Stimulated activated CD8-positive, alpha-beta memory T cell treated with anti-CD3 and anti-CD28 coated beads, Interleukin-7, amount 100 ng/mL, for 48 hours (primary cell): Measurements from ENCODE around the gene SUGCT.
"Not testable (repeated sequence)": the region's sequence is repeated elsewhere in the genome, so short reads cannot be mapped to it uniquely, and the experiment has no call there.

Experiments
- DNase-seq, 2 donors: peaks; one replicate each; pipeline ENCODE4 v3.0.0-alpha.2; 2020; ENCODE audit warnings: low read depth in 1 of 2; ENCODE audit errors: extremely low read depth in 1 of 2

SUGCT gene

GRCh38 chr7:40199076-40199802 lies 64.4 kb downstream of the SUGCT start:
- no peak for DNase-seq

GRCh38 chr7:40200791-40201190 lies 66.0 kb downstream of the SUGCT start:
- no peak for DNase-seq

GRCh38 chr7:40202851-40203250 lies 68.0 kb downstream of the SUGCT start:
- DNase-seq: no peak

DNA sequence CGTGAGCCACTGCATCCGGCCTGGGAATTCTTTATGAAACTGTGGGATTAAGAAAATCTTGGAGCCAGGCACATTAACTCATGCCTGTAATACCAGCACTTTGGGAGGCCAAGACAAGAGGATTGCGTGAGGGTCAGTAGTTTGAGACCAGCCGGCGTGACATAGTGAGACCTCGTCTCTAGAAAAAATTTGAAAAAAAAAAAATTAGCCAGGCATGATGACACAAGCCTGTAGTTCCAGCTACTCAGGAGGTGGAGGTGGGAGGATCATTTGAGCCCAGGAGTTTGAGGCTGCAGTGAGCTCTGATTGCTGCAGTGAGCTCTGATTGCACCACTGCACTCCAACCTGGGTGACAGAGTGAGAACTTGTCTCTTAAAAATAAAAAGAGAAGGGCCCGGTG lies 69.8 kb downstream of the SUGCT start:
- no peak for DNase-seq

GRCh38 chr7:40205992-40206391 lies 71.2 kb downstream of the SUGCT start:
- DNase-seq: no peak

DNA sequence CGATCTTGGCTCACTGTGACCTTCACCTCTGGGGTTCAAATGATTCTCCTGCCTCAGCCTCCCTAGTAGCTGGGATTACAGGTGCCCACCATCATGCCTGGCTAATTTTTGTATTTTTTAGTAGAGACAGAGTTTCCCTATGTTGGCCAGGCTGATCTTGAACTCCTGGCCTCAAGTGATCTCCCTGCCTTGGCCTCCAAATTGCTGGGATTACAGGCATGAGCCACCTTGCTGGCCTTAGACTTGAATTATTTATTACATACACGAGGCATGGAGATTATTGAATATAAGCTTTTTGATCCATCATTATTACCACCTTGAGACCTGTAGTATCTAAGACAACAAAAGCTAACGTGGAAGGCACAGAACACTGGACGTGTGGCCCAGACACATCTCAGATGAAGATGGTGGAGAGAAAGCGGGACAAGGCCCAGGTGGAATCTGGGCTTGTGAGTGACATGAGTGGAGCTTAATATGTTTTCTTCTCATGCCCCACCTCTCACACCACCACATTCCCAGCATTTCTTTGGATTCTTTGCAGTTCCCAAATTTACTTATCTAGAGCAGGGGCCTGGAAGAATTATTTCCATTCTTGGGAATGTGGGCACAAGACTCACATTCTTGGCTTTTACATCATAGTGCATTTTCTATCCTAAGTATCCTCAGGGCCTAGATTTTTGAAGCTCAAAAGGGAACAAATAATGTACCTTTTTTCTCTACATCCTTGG lies 76.6 kb downstream of the SUGCT start:
- DNase-seq: no peak

DNA sequence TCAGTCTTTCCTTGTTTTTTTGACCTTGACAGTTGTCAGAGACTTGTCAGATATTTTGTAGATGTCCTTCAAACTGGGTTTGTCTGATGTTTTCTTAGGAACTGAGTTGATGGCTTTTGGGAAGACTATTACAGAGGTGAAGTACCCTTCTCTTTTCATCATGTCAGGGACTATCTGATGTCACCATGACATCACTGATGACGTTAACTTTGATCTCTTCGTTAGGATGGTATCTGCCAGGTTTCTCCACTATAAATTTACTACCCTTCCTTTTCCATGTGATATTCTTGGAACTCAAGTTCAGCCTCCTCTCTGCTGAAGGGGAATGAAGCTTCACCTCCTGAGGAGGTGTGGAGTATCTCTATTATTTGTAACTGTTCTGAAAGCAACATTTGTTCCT lies 78.5 kb downstream of the SUGCT start:
- DNase-seq: no peak

DNA sequence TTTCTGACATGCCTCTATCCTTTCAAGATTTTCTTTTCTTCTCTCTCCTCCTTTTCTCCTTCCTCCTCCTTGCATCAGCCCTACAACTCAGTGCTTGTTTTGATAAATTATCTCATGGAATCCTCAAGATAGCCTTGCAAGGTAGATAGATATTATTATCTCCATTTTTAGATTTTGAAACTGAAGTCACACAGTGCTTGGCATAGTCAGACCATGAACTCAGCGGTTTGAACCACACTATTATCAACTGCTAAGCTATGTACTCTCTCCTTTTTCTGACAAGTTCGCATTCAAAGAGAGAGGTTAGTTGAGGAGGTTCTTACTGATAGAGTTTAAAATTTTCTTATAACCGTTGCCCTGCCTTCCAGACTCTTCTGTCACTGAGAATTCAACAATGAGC lies 79.1 kb downstream of the SUGCT start:
- no peak for DNase-seq

DNA sequence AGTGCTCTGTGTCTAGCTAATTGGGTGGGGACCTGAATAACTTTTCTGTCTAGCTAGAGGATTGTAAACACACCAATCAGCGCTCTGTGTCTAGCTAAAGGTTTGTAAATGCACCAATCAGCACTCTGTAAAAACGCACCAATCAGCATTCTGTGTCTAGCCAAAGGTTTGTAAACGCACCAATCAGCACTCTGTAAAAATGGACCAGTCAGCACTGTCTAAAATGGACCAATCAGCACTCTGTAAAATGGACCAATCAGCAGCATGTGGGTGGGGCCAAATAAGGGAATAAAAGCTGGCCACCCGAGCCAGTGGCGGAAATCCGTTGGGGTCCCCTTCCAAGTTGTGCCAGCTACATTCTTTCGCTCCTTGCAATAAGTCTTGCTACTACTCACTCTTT lies 83.8 kb downstream of the SUGCT start:
- not testable (repeated sequence) for DNase-seq

- no peak for DNase-seq
Measured at GRCh38 chr7:40219917-40220316, 85.1 kb downstream of the SUGCT start.

GRCh38 chr7:40220421-40220911 lies 85.7 kb downstream of the SUGCT start:
- no peak for DNase-seq

DNA sequence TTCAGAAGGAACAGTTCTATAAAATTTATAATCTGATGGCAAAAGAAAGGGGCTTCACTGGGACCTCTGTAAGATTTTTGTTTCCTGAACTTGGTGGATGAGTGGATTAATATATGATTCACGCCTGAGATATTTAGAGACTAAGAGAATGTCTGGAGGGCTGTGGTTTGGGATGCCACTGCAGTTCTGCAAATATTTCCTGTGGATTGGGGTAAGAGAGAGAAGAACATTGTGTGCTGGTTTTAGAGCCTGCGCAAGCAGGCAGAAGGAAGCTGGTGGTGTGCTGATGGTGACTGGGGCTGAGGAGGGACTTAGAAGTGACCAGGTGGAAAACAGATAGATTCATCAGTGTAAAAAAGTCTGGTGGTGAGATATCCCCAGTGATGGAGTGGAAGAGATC lies 87.0 kb downstream of the SUGCT start:
- no peak for DNase-seq

DNA sequence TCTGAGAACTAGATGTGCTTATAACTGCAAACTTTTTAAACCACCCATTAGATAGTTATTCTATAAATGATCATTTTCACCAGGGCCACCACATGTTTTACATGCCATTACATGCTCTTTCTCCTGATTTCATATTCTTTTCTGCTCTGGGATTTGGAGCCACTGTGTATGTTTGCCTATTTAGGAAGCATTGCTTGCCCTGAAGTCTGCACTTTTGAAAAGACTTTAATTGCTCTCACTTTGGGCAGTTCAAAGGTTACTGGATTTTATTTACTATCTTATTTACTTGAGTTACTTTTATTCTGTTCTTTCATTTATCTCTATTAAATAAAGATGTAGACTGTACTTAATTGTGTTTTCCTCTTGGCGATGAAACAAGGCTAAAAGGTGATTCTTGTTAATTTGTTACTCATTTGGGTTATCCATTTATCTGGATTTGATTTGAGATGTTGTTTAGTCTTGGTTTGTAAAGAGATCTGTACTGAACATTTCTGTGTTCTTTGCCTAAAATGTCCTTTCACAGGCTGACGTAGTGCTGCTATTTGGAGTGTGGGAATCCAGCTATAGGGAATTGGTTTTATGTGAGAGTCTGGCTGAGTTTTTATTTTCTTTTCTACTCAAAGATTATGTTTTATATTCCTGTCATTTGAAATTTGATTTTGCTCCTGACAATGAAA lies 88.8 kb downstream of the SUGCT start:
- no peak for DNase-seq

DNA sequence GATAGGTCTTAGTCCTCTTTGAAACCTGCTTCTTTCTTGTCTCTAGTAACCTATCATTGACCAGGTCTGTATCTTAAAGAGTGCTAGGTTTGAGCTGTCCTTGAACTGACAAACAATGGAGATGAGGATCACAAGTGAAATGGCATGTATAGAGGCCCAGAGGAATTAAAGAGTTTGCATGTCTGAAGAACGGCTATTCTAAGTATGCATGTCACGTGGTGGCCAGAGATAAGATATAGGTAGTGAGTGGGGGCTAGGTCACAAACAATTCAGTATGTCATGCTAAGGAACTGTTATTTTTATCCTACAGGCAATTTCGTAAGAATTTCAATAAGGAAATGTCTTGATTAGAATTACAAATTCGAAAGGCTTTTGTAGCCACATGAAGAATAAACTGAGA lies 95.3 kb downstream of the SUGCT start:
- DNase-seq: no peak

- no peak for DNase-seq
Measured at GRCh38 chr7:40231796-40232195, 97.0 kb downstream of the SUGCT start.

- DNase-seq: no peak
Measured at GRCh38 chr7:40232242-40232893, 97.6 kb downstream of the SUGCT start.

DNA sequence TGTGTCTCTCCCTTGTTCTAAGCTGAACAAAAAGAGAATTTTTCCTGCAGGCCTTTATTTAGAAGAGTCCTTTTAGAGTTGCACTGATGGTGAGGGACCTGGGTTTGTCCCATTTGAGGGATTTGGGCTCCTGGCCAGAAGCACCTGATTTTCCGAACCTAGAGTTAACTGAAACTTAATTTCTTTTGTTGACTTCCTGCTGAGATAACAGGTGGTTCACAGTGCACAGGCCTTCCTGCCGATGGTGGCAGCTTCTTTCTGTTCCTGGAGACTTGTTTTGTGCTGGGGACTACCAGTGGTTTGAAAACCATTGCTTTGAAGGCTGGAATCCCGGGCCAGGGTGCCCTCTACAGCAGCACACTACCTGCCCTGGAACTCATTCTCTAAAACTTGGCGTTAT lies 99.2 kb downstream of the SUGCT start:
- no peak for DNase-seq

DNA sequence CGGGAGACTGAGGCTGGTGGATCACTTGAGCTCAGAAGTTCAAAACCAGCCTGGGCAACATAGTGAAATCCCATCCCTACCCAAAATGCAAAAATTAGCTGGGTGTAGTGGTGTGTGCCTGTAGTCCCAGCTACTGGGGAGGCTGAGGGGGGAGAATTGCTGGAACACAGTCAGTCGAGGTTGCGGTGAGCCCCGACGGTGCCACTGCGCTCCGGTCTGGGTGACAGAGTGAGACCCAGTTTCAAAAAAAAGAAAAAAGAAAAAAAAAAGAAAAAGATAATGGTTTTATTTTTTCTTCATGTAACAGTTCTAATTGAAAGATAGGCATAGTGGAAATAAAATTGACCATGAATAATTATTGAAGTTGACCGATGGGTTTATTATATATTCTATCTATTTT lies 99.9 kb downstream of the SUGCT start:
- DNase-seq: no peak

DNA sequence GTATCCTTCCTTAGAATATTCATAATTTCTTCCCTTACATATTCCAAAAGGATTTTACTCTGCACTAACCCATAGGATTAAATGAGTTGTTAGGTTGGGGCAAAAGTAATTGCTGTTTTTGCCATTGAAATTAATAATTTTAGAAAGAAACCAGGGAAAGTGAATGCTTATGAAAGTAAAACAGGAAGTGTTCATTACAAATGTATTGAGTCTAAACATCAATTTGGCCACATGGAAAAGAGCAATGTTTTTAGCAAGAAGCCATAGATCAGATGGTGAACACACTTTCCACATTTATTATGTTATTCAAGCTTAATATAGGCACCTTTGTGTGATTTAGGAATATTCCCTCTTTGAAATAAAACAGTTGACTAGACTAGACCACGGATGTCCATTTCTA lies 102.9 kb downstream of the SUGCT start:
- no peak for DNase-seq

DNA sequence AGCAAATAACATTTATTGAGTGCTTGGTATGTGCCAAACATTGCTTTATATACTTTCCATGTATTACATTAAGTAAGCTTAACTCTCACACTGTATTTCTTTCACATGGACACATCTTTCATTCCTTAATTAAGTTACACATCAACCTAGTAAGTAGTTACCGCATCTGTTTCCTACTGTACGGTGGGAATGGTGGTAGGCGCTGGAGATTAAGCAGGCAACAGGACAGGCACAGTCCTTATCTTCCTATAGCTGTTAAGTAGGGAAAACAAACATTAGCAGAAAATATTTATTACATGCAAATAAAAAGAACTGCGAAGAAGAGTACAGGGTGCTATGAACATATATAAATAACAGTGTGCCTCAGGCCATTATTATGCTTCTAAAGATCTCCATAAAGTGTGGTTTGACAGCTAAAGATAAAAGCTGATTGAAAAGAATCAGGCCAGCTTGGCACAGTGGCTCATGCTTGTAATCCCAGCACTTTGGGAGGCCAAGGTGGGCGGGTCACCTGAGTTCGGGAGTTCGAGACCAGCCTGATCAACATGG lies 105.0 kb downstream of the SUGCT start:
- DNase-seq: no peak

- DNase-seq: no peak
Measured at GRCh38 chr7:40243076-40243475, 108.3 kb downstream of the SUGCT start.
